Uterus (tissue), 4 donors: ENCODE data around the gene LIN52. TPM values are rescaled to one million over a fixed set of nuclear protein-coding genes. Genes with fewer than 3 reads are reported as not detected.

Experiments used
- DNase-seq, 2 donors: peaks; one replicate each; pipeline ENCODE4 v3.0.0-alpha.2; 2019 to 2020
- H3K27ac ChIP-seq, 2 donors: fragments of 200-600 bp; sonication (generic); 1 replicate in 1 of 2; 2 replicates in 1 of 2; pipeline ENCODE4 v1.5.1; 2016 to 2018
- H3K27me3 ChIP-seq, 2 donors: fragments of 200-600 bp; sonication (generic); one replicate each; pipeline ENCODE4 v1.5.1; 2018 to 2019; ENCODE audit warnings: control low read depth in 1 of 2
- H3K36me3 ChIP-seq, 2 donors: fragments of 200-600 bp; sonication (generic); one replicate each; pipeline ENCODE4 v1.5.1; 2019; ENCODE audit warnings: control low read depth in 1 of 2
- H3K4me1 ChIP-seq, 2 donors: fragments of 200-600 bp; sonication (generic); one replicate each; pipeline ENCODE4 v1.5.1; 2018 to 2019; ENCODE audit warnings: control low read depth in 1 of 2
- H3K4me3 ChIP-seq, 2 donors: fragments of 200-600 bp; sonication (generic); 1 replicate in 1 of 2; 2 replicates in 1 of 2; pipeline ENCODE4 v1.5.1; 2018 to 2019; ENCODE audit warnings: mild to moderate bottlenecking in 1 of 2
- H3K9me3 ChIP-seq, 2 donors: fragments of 200-600 bp; sonication (generic); one replicate each; pipeline ENCODE4 v1.5.1; 2019; ENCODE audit warnings: control low read depth in 1 of 2
- CTCF ChIP-seq, 4 experiments: fragments of 200-600 bp in 2 of 4; fragments of 450-650 bp in 2 of 4; sonication (generic) in 2 of 4; IDR thresholded peaks; one replicate each; pipeline ENCODE4 v1.5.1; 2016 to 2019; ENCODE audit warnings: antibody characterized with exemption in 4 of 4, mild to moderate bottlenecking in 2 of 4, moderate library complexity in 1 of 4
- POLR2A ChIP-seq, 2 donors: fragments of 450-650 bp; IDR thresholded peaks; one replicate each; pipeline ENCODE4 v1.6.1; 2016; ENCODE audit warnings: antibody characterized with exemption in 2 of 2, mild to moderate bottlenecking in 1 of 2, moderate library complexity in 1 of 2
- intact Hi-C: fragments of 100-400 bp; cut with DNase I; formaldehyde crosslinking; loops from one replicate; pipeline ENCODE4 v1.15.1; 2023; ENCODE audit warnings: low total_unique reads
- total RNA-seq, 4 donors: library from RNA; depleted of rRNA in 3 of 4; stranded (reverse); fragments of >200 nt in 3 of 4; gene quantifications; one replicate each; pipeline versions ENCODE4 v1.1.0 to v1.2.4, GENCODE V29; 2014 to 2023
- donor health status: DM: yes; HTN: yes; CAD: no.

LIN52 gene
- total RNA-seq, 4 donors from 2014 or later: 4.4 to 12.7 (median 11.7) TPM

- Histone ChIP-seq H3K27me3 (no peaks in the 10 kb centered on the region), H3K27ac (no peak overlapping the region), H3K36me3 (no peaks in the 10 kb centered on the region), H3K4me1 (no peaks in the 10 kb centered on the region), H3K4me3 (no peak overlapping the region), H3K9me3 (no peaks in the 10 kb centered on the region)
- DNase-seq: no peak
- TF ChIP-seq CTCF (IDR thresholded peaks at IDR 0.05): no peak
- TF ChIP-seq POLR2A (IDR thresholded peaks at IDR 0.05): no peak
- intact Hi-C loops: no loop called here
These were observed 123.2 kb downstream of the LIN52 start for GRCh38 chr14:74207943-74208342.

GRCh38 chr14:74208642-74209041 lies 123.9 kb downstream of the LIN52 start:
- no peak for DNase-seq
- H3K27me3 ChIP-seq: no peaks in the 10 kb centered on the region
- no peaks in the 10 kb centered on the region for H3K9me3 ChIP-seq
- intact Hi-C loops: no loop called here
- no peaks in the 10 kb centered on the region for H3K4me1 ChIP-seq
- H3K27ac ChIP-seq: no peak overlapping the region
- no peak for TF ChIP-seq CTCF (IDR thresholded peaks at IDR 0.05)
- no peak for TF ChIP-seq POLR2A (IDR thresholded peaks at IDR 0.05)
- H3K36me3 ChIP-seq: no peaks in the 10 kb centered on the region
- H3K4me3 ChIP-seq: no peak overlapping the region

- H3K36me3 ChIP-seq: no peaks in the 10 kb centered on the region
- no peaks in the 10 kb centered on the region for H3K9me3 ChIP-seq
- no peak for DNase-seq
- H3K27me3 ChIP-seq: no peaks in the 10 kb centered on the region
- H3K4me1 ChIP-seq: no peaks in the 10 kb centered on the region
- H3K27ac ChIP-seq: no peak overlapping the region
- no peak overlapping the region for H3K4me3 ChIP-seq
- intact Hi-C loops: no loop called here
- TF ChIP-seq CTCF (IDR thresholded peaks at IDR 0.05) (no peak), POLR2A (IDR thresholded peaks at IDR 0.05) (no peak)
These were observed 127.3 kb downstream of the LIN52 start for GRCh38 chr14:74211945-74212580.

- H3K36me3 ChIP-seq: no peaks in the 10 kb centered on the region
- H3K27ac ChIP-seq: no peak overlapping the region
- no peak for DNase-seq
- H3K9me3 ChIP-seq: no peaks in the 10 kb centered on the region
- TF ChIP-seq CTCF (IDR thresholded peaks at IDR 0.05): no peak
- no peak for TF ChIP-seq POLR2A (IDR thresholded peaks at IDR 0.05)
- no peaks in the 10 kb centered on the region for H3K4me1 ChIP-seq
- intact Hi-C loops: no loop called here
- H3K4me3 ChIP-seq: no peak overlapping the region
- no peaks in the 10 kb centered on the region for H3K27me3 ChIP-seq
These were observed 129.4 kb downstream of the LIN52 start for GRCh38 chr14:74213907-74214803.

- Histone ChIP-seq H3K9me3 (no peaks in the 10 kb centered on the region), H3K4me1 (no peaks in the 10 kb centered on the region), H3K36me3 (no peaks in the 10 kb centered on the region), H3K27me3 (no peaks in the 10 kb centered on the region), H3K4me3 (no peak overlapping the region), H3K27ac (no peak overlapping the region)
- intact Hi-C loops: no loop called here
- DNase-seq: no peak
- TF ChIP-seq POLR2A (IDR thresholded peaks at IDR 0.05) (no peak), CTCF (IDR thresholded peaks at IDR 0.05) (no peak)
These were observed 131.9 kb downstream of the LIN52 start for GRCh38 chr14:74216671-74217070.
